HG03066 (cell line): Measurements from ENCODE around the gene PXMP4.
"Not testable (repeated sequence)": the region's sequence is repeated elsewhere in the genome, so short reads cannot be mapped to it uniquely, and the experiment has no call there.

ENCODE experiments used
- ATAC-seq: cut with Tn5 transposase; IDR thresholded peaks from one replicate; pipeline ENCODE4 v1.9.1; 2021; ENCODE audit warnings: low read depth; ENCODE audit not compliant: unreplicated experiment

PXMP4 gene, protein sequence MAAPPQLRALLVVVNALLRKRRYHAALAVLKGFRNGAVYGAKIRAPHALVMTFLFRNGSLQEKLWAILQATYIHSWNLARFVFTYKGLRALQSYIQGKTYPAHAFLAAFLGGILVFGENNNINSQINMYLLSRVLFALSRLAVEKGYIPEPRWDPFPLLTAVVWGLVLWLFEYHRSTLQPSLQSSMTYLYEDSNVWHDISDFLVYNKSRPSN

DNA sequence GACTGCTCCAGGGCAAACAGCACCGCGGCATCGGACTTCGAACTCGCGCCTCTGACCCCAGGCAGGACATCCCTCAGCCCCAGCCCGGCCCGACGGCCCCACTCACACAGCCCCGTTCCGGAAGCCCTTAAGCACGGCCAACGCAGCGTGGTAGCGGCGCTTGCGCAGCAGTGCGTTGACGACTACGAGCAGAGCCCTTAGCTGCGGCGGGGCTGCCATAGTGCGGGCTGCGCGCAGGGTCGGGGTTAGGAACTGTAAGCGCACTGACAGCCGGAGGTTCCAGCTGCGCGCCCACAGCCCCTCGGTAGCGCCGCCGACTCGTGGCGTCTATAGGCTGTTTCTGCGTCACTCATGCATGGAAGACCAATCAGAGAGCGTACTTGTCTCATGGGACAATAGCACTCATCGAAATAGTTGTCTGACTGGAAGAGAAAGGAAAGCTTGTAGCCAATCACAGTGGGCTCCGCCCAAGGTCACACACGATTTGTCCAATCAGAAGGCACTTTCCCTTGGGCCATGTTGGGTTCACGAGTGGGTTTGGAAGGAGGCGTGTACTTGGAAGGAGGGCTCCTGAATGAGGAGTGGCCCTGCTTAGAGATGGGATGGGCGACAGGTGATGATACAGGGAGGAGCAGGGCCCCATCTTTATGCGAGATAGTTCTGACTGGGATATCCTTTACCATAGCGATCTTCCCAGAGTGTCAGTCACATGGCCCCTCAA lies at the start of gene PXMP4:
TSS of gene PXMP4 (minus strand) at position 322 of the 721 bp plus-strand sequence. CDS start at position 219, 103 bp downstream.
- ATAC-seq, result peak; percentile 98

DNA sequence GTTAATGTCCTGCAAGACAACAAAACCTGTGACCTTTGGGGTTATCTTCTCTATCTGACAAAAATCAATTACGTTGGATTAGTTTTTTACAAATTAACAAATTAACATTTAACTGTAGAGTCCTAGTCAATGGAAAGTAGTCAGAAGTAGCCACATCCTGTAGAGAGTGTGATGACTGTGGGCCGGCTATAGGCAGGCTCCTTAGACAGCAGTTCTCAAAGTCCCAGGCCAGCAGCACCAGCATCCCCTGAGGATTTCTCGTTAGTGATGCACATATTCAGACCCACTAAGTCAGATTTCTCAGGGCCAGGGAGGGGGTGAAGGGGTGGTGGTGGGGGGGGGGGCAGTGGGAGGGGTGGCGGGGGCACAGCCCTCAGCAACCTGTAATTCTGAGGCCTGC lies 48.9 kb upstream of the PXMP4 start:
- no peak for ATAC-seq

DNA sequence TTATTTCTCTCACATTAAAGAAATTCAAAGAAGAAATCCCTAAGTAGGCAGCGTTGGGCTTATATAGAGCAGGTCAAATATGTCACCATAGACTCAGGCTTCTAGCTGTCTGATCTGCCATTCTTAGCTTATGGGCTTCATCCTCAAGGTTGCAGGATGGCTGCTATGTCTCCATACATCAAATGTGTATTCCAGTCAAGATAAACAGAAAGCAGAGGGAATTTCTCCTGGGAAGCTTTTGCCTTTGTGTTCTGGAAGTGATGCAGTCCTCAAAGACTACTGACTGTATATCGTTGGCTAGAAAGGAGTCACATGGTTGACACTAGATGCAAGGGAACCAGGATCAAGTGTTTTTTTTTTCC lies 47.6 kb upstream of the PXMP4 start:
- no peak for ATAC-seq

DNA sequence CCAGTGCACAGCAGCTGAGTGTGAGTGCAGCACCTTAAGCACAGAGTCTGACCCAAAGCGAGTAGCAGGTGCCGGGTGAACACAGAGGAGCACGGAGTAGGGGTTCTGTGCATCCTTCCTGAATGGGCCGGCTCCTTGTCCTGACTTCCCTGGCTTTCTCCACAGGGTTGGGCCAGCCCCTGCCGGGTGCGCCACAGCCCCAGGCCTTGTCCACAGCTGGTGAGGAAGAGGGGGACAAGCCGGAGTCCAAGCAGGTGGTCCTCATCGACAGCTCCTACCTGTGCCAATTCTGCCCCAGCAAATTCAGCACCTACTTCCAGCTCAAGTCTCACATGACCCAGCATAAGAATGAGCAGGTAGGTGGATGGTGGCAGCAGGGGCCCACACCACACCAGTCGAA lies 46.6 kb upstream of the PXMP4 start:
- no peak for ATAC-seq

DNA sequence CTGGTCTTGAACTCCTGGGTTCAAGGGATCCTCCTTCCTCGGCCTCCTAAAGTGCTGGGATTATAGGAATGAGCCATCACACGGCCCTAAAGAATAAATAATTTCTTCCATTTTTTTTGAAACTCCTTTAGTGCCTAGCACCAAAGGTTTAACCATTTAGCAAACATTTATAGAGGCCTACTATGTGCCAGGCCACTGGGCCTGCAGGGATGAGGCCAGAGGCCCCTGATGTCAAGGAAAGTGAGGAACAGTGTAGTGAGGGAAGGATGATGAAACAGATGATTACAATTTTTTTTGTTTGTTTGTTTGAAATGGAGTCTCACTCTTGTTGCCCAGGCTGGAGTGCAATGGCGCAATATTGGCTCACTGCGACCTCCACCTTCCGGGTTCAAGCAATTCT lies 45.5 kb upstream of the PXMP4 start:
- ATAC-seq, result no peak

DNA sequence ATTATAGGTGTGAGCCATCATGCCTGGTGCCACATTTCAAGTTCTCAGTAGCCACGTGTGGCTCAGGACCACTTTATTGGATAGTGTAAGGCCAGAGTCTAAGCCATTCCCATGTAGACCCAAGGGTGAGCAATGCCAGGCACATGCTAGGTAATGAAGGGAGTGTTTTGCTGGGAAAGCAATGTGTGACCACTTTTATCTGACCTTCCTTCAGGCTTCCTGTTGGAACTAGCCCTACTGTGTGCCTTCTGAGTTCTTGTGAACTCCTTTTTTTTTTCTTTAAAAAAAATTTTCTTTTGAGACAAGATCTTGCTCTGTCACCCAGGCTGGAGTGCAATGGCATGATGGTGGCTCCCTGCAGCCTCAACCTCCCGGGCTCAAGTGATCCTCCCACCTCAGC lies 45.0 kb upstream of the PXMP4 start:
- ATAC-seq, result no peak

DNA sequence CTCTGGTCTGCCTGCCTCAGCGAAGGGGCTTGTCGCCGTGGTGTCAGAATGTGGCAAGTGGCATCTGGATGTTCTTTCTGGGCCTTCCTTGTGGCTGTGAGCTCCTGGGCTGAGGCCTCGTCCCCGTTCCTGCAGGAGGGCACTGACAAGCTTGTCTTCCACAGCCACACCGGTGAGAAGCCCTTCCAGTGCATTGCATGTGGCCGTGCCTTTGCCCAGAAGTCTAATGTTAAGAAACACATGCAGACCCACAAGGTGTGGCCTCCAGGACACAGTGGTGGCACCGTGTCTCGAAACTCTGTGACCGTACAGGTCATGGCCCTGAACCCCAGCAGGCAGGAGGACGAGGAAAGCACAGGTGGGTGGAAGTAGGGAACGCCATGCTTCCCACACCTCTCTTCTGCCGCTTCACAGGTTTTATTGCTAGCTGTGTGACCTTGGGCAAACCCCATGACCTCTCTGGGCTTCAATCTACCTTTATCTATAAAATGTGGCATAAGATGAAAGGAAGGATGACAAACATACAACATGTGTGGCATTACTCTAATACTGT lies 41.7 kb upstream of the PXMP4 start:
- ATAC-seq, result no peak

DNA sequence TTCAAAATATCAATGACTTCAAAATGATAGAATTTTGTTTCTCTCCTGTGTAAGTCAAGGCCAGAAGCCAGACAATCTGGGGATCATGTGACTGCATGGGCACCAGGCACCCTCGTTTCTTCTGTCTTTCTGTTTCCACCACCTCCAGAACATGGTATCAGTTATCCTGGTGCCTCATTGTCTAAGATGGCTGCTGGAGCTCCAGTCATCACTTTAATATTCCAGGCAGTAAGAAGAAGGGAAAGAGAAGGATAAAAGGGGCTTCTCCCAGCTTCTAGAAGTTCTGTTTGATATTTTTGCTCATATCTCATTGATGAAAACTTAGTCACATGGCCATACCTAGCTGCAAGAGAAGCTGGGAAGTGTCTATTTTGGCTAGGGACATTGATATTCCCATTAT lies 37.3 kb upstream of the PXMP4 start:
- no peak for ATAC-seq

DNA sequence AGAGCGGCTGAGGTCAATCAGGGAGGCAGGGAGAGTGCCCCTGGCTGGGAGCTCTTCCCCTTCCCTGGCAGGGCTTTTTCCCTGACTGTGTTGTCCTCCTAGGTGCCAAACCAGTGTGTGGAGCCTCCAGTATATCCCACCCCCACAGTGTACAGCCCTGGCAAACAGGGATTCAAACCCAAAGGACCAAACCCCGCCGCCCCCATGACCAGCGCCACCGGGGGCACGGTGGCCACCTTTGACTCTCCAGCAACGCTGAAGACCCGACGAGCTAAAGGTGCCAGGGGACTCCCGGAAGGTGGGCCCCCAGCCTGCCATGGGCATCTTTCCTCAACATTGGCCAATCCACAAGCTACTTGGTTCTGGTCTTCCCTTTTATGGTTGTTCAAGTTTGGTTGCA lies 36.9 kb upstream of the PXMP4 start:
- no peak for ATAC-seq

DNA sequence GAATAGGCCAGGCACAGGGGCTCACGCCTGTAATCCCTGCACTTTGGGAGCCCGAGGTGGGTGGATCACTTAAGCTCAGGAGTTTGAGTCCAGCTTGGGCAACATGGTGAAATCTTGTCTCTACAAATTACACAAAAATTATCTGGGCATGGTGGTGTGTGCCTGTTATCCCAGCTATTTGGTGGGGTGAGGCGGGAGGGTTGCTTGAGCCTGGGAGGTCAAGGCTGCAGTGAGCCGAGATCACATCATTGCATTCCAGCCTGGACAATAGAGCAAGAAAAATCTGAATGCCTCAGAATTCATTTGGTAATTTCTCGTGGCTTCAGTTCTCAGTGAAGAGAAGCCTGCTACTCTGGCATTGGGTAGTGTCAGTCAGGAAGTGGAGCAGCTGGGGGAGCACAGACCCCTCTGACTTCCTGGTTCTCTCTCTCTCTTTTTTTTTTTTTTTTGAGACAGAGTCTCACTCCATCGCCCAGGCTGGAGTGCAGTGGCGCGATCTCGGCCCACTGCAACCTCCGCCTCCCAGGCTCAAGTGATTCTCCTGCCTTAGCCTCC lies 35.9 kb upstream of the PXMP4 start:
- ATAC-seq, result not testable (repeated sequence)

DNA sequence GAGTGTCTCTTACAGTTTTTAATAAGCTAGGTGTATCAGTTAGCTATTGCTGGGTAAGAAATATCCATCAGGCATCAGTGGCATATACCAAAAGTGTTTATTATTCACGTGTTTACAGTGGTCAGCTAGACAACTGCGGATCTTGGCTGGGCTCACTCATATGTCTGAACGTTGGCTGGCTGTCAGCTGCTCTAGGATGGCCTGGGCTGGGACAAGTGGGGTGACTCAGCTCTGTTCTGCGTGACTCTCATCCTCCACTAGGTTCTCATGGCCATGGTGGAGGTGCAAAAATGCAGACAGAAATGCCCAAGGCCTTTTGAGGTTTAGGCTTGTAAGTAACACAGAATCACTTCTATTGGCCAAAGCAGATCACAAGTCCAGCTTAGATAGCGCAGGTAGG lies 33.7 kb upstream of the PXMP4 start:
- no peak for ATAC-seq

DNA sequence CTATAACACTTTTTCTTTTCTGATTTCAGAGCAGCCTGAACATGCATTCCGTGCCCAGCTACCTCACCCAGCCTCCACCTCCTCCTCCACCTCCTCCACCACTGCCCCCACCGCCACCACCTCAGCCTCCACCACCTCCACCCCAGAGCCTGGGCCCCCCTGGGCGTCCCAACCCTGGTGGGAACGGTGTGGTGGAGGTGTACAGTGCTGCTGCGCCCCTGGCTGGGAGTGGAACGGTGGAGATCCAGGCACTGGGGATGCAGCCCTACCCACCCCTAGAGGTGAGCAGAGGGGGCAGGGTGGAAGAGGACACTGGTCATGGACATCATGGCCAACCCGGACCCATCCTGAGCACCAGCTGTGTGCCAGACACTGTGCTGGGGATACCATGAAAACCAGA lies 33.0 kb upstream of the PXMP4 start:
- ATAC-seq, result no peak

DNA sequence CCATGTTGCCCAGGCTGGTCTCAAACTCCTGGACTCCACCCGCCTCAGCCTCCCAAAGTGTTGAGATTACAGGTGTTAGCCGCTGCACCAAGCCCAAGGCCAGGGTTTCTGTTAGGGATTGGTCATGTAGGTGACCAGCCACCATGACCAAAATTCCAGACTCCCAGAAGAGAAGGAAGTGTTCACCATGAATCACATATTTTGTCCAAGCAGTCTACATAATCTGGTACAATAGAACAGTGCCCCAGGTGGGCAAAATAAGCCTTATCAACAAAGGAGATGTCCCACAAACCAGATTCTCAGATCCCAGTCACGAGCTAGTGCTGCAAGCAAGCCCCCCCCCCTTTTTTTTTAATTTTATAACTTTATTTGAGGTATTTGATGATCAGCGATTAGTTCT lies 31.7 kb upstream of the PXMP4 start:
- ATAC-seq, result no peak

DNA sequence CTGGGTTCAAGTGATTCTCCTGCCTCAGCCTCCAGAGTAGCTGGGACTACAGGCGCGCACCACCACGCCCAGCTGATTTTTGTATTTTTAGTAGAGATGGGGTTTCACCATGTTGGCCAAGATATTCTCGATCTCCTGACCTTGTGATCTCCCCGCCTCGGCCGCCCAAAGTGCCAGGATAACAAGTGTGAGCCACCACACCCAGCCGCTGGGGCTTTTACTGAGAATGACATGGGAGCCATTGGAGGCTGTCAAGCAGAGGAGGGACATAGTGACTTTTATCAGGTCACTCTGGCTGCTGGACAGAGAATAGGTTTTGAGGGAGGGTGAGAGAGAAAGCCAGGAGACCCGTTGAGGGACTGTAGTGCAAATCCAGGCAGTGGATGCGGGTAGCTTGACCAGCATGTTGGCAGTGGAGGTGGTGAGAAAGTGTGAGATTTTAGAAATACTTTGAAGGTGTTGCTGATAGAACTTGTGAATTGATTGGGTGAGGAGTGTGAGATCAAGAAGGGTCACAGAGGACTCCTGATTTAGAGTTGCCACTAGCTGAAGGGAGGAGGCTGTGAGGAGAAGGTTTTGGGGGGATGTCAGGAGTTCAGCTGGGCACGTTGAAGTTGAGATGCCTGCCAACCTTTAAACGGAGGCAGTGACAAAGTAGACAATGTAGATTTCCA lies 26.4 kb upstream of the PXMP4 start:
- no peak for ATAC-seq

DNA sequence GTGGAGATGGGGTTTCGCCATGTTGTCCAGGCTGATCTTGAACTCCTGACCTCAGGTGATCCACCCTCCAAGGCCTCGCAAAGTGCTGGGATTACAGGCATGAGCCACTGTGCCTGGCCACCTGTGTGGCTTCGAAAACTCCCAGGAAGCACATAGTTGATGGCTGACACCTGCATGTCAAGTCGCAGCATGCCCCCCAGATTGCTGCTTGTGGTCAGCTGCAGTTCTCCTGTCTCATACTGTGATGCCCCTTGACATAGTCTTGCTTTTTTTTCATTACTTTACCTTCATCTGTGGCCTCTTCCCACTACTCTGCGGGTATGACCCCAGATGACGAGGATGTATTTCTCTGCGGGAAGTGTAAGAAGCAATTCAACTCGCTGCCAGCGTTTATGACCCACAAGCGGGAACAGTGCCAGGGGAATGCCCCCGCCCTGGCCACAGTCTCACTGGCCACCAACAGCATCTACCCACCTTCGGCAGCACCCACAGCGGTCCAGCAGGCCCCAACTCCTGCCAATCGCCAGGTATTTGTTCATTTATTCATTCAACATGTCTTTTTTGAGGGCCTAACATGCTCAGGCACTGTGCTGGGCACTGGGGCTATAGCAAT lies 24.8 kb upstream of the PXMP4 start:
- ATAC-seq, result no peak

DNA sequence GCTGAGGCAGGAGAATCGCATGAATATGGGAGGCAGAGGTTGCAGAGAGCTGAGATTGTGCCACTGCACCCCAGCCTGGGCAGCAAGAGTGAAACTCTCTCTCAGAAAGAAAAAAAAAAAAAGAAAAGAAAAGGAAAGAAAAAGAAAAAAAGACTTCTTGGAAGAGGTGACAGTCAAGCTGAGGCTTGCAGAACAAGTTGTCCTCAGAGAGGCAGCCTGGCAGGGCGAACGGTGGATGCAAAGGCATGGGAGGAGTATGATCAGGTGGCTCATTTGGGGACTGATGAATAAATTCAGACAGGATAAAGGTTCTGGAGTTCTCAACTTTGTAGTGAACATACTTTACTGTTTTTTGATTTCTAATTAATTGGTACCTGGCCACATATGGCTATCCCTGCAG lies 24.1 kb upstream of the PXMP4 start:
- no peak for ATAC-seq

DNA sequence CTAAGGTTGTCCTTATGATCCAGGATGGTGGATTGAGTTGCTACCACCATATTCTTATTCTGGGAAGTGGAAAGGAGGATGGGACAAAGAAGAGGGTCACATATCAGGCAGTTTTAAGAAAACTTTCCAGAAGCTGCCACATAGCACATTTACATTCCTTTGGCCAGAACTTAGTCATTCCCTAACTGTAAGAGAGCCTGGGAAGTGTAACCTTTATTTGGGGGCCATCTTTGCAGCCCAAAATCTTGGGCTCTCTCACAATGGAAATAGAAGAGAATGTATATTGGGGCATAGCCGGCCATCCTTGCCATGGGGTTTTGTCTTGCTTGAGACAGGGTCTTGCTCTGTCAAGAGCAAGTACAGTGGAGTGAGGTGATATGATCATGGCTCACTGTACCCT lies 20.1 kb upstream of the PXMP4 start:
- no peak for ATAC-seq

DNA sequence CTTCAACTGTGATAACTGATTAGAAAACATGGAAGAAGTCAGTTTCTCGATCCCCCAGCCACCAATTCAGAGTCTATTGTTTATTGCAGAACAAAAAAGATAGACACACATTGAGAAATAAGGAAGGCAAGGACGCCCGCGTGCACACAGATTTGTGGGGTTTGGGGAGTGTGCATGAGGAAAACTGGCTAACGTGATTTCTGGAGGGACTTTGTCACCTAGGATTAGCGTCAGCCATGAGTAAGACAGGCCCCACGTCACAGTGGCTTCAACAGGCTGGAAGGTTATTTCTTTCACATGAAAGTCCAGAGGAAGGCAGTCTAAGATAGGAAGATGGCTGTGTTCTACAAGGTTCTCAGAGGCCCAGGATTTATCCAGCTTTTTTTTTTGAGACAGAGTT lies 19.4 kb upstream of the PXMP4 start:
- ATAC-seq, result no peak

DNA sequence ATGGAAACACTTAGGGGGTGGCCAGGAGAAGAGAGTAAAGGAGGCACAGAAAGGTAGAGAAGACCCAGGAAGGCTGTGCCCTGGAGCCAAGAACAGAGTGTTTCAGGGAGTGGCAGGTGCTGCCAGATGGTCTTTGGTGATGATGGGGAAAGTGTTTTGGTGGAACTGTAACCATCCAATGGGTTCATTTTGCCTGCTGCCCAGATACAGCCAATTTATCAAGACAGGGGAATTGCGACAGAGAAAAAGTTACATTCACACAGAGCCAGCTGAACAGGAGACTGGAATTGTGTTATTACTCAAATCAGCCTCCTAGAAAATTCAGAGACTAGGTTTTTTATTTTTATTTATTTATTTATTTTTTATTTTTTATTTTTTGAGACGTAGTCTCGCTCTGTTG lies 16.9 kb upstream of the PXMP4 start:
- ATAC-seq, result no peak

DNA sequence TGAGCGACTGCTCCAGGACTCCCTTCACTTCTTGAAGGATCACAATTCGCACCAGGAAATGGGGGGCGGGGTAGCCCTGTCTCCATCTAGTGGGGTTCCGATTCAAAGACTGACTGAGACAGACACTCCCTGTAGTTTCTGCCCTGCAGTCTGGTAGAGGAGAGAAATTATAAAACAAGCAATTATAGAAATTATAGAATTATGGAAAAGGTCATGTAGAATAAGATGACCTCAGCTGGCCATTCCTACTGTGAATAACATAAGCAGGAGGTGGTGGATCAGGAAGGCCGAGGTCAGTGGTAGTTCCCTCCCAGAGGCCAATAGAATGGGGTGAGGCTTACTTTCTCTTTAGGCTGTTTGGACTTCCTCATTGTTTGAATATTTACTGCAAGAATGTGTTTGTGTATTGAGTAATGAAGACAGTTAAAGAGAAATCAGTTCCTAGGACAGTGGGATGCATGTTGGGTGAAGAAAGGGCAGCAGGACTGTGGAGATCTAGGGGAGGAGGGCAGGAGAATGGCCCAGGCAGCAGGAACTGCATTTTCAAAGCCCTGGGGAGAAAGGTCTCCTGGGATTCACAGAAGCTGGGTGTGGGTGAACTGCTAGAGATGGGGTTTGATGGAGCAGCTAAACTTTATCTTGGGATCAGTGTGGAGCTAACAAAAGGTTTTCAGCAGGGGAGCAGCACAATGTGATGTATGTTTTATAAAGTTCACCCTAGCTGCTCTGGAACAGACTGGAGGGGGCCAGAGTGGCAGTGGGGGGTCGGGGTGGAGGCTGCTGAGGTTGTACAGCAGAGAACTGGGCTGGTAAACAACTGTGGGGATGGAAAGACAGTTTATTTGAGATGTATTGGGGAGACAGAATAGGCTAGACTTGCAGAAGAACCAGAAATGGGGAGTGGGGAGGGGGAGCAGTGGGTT lies 13.8 kb upstream of the PXMP4 start:
- ATAC-seq, result no peak
